Stimulated activated CD4-positive, alpha-beta T cell treated with anti-CD3 and anti-CD28 coated beads, Interleukin-1b, Interleukin-23, amount 100 ng/mL, for 24 hours (primary cell): Measurements from ENCODE around the gene AMZ2.
"Not testable (repeated sequence)": the region's sequence is repeated elsewhere in the genome, so short reads cannot be mapped to it uniquely, and the experiment has no call there.

Experiments used
- DNase-seq, 4 experiments: peaks; one replicate each; pipeline ENCODE4 v3.0.0-alpha.2; 2020; ENCODE audit warnings: low read depth in 4 of 4, low spot score in 1 of 4

The AMZ2 gene

GRCh38 chr17:68247445-68248198 lies at the start of gene AMZ2:
Gene AMZ2 (plus strand): TSS chr17:68248043. CDS start chr17:68250188, 2,145 bp downstream.
- DNase-seq = peak; percentile 93 to 98 (median 96)

GRCh38 chr17:68198931-68199836 lies 48.7 kb upstream of the AMZ2 start:
- no peak for DNase-seq

- no peak for DNase-seq
Observed at GRCh38 chr17:68199837-68200688, 47.8 kb upstream of the AMZ2 start.

- peak in 3 of 4 experiments; percentile 50 to 58 (median 53) for DNase-seq
Observed at GRCh38 chr17:68200689-68201417, 47.0 kb upstream of the AMZ2 start.

- not testable (repeated sequence) for DNase-seq
Observed at GRCh38 chr17:68201418-68201771, 46.4 kb upstream of the AMZ2 start.

- not testable (repeated sequence) for DNase-seq
Observed at GRCh38 chr17:68202321-68202720, 45.5 kb upstream of the AMZ2 start.

GRCh38 chr17:68204736-68205135 lies 43.1 kb upstream of the AMZ2 start:
- no peak for DNase-seq

- DNase-seq = peak; percentile 85 to 88 (median 88)
Observed at GRCh38 chr17:68205251-68205807, 42.5 kb upstream of the AMZ2 start.

GRCh38 chr17:68205808-68206720 lies 41.8 kb upstream of the AMZ2 start:
- no peak for DNase-seq

- no peak for DNase-seq
Observed at GRCh38 chr17:68207651-68208253, 40.1 kb upstream of the AMZ2 start.

GRCh38 chr17:68208651-68209050 lies 39.2 kb upstream of the AMZ2 start:
- not testable (repeated sequence) for DNase-seq

GRCh38 chr17:68209191-68209900 lies 38.5 kb upstream of the AMZ2 start:
- not testable (repeated sequence) for DNase-seq

- no peak for DNase-seq
Observed at GRCh38 chr17:68210570-68211315, 37.1 kb upstream of the AMZ2 start.

GRCh38 chr17:68213428-68214411 lies 34.1 kb upstream of the AMZ2 start:
- DNase-seq = not testable (repeated sequence)

- DNase-seq = not testable (repeated sequence)
Observed at GRCh38 chr17:68215453-68215852, 32.4 kb upstream of the AMZ2 start.

GRCh38 chr17:68219429-68219828 lies 28.4 kb upstream of the AMZ2 start:
- not testable (repeated sequence) for DNase-seq
